GM21576 (cell line): ENCODE measurements around the gene RELA.
"Not testable (repeated sequence)": the region's sequence is repeated elsewhere in the genome, so short reads cannot be mapped to it uniquely, and the experiment has no call there.

Experiments
- ATAC-seq: cut with Tn5 transposase; IDR thresholded peaks from one replicate; pipeline ENCODE4 v1.9.1; 2021; ENCODE audit warnings: mild to moderate bottlenecking, moderate library complexity; ENCODE audit not compliant: unreplicated experiment

RELA gene

GRCh38 chr11:65672180-65672860, 9.6 kb upstream of the RELA start:
- ATAC-seq = no peak

GRCh38 chr11:65663639-65664200, 1.0 kb upstream of the RELA start:
- ATAC-seq = no peak

- ATAC-seq = no peak
Measured at GRCh38 chr11:65662247-65662798, 393 bp downstream of the RELA start.

DNA sequence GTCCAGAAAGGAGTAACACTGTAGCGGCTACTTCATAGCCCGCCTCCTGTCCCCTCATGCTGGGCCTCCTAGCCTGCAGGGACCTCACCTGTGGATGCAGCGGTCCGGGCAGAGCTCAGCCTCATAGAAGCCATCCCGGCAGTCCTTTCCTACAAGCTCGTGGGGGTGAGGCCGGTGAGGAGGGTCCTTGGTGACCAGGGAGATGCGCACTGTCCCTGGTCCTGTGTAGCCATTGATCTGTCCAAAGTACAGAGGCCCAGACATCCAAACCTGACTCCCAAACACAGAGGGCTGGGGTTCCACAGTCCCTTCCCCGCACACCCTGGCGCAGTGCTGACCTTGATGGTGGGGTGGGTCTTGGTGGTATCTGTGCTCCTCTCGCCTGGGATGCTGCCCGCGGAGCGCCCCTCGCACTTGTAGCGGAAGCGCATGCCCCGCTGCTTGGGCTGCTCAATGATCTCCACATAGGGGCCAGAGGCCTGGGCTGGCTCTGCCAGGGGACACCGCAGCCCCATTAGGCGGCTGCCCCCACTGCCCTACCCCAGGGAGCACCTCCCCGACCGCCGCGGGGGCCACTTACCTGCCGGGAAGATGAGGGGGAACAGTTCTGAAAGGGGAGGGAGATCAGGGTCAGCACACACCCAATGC, 993 bp downstream of the RELA start:
- ATAC-seq = no peak

DNA sequence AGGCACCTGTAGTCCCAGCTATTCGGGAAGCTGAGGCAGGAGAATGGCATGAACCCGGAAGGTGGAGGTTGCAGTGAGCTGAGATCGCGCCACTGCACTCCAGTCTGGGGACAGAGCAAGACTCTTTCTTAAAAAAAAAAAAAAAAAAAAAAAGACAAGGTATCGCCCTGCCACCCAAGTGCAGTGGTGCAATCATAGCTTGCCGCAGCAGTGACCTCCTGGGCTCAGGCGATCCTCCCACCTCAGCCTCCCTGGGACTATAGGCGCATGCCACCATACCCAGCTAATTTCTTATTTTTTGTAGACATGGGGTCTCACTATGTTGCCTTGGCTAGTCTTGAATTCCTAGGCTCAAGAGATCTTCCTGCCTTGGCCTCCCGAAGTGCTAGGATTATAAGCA, 1.8 kb downstream of the RELA start:
- ATAC-seq = not testable (repeated sequence)

DNA sequence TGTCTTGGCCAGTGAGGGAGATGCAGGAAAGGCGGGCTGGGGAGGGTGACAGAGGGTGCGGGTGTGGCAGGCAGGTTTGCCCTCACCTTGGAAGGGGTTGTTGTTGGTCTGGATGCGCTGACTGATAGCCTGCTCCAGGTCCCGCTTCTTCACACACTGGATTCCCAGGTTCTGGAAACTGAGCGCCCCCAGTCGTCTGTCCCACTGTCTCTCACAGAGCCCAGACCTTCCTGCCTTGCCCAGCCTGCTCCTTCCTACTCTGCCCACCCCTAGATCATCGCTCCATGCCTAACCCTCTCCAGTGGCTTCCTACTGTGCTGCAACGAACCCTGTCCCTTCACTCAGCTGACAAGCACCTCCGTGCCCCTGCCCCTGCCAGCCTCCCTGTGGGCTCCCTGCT, 2.7 kb downstream of the RELA start:
- no peak for ATAC-seq

- no peak for ATAC-seq
Measured at GRCh38 chr11:65658174-65659021, 4.3 kb downstream of the RELA start.

DNA sequence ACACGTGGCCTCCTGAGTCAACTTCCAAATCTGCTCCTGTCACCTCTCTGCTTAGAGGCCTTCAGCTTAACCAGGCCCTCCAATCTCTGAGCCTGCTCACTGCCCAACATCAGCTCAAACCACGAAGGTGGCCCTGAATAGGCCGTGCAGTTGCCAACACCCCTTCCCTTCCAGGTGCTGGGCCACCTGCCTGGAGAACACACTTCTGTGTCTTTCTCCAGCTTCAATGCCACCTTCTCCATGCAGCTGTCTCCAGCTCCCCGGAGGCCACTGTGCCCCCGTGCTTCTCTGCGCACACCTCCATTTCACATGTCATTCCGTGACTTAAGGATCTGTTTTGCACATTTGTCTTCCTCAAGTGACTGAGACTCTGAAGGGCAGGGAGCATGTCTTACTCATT, 5.3 kb downstream of the RELA start:
- no peak for ATAC-seq

- ATAC-seq = no peak
Measured at GRCh38 chr11:65655570-65656332, 7.0 kb downstream of the RELA start.

DNA sequence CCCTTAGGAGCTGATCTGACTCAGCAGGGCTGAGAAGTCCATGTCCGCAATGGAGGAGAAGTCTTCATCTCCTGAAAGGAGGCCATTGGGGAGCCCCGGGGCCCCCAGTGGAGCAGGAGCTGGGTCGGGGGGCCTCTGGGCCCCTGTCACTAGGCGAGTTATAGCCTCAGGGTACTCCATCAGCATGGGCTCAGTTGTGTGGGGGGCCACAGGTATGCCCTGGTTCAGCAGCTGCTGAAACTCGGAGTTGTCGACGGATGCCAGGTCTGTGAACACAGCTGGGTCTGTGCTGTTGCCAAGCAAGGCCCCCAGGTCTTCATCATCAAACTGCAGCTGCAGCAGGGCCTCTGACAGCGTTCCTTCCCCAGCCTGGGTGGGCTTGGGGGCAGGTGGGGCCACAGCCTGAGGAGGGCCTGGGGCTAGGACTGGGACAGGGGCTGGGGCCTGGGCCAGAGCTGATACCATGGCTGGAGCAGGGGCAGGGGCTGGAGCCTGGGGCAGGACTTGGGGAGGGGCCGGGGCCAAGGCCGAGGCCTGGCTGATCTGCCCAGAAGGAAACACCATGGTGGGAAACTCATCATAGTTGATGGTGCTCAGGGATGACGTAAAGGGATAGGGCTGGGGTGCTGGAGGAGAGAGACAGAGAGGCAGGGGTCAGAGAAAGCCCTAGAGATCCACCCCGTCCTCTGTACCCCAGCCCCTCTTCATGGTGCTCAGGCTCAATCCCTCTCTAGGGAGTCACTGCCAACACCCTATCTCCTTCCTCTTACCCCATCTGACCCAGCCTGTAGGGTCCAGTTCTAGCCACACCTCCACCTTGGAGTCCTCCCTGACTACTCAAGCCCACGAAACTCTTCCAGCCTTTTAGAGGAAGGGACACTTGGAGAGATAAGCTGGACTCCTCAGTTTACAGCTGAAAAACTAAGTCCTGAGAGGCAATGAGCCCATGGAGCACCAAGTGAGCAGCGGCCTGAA, 8.1 kb downstream of the RELA start:
- no peak for ATAC-seq

- no peak for ATAC-seq
Measured at GRCh38 chr11:65653229-65654225, 9.2 kb downstream of the RELA start.

DNA sequence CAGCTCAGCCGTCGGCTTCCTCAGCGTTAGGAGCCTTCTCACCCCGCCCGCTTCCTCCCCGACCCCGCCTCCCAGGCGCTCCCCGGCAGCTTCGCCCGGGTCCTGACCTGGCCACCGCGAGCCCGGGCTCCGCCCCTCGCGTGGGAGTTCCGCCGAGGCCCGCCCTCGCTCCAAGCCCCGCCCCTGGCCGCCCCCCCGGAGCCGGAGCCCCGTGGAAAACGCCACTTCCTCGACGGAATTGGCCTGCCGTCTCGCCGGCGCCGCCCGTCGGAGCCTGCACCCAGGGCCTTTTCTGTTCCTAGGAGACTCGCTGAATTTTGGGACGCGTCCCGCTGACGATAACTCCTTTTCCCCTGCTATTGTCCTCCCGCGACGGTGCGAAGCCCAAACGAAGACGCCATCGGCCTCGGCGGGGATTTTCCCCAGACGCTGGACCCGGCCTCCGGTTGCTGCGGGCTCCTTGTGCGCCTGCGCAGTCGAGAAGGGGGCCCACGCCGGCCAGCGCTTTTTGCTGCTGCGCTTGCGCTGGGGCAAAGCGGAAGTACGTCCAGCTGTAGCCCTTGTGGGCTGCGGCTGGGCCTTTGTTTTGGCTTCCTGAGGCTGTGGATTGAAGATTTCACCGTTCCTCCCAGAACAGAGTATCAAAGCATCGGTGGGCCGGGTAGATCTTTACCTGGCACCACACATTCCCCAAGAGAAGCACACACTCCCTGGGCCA, 10.0 kb downstream of the RELA start:
- ATAC-seq = peak; percentile 73

GRCh38 chr11:65651589-65652510, 10.9 kb downstream of the RELA start:
- ATAC-seq = no peak

DNA sequence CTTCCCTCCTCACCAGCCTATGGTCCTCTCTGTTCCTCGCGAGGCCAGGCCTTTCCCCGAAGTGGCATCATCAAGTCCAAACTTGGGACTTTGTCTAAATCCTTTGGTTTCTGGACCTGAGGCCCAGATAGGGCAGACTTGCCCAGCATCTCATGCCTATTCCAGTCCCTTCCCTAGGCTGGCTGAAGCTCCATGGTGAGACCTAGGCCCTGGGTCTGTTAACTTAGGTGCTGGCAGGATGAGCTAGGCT, 11.5 kb downstream of the RELA start:
- ATAC-seq = no peak

DNA sequence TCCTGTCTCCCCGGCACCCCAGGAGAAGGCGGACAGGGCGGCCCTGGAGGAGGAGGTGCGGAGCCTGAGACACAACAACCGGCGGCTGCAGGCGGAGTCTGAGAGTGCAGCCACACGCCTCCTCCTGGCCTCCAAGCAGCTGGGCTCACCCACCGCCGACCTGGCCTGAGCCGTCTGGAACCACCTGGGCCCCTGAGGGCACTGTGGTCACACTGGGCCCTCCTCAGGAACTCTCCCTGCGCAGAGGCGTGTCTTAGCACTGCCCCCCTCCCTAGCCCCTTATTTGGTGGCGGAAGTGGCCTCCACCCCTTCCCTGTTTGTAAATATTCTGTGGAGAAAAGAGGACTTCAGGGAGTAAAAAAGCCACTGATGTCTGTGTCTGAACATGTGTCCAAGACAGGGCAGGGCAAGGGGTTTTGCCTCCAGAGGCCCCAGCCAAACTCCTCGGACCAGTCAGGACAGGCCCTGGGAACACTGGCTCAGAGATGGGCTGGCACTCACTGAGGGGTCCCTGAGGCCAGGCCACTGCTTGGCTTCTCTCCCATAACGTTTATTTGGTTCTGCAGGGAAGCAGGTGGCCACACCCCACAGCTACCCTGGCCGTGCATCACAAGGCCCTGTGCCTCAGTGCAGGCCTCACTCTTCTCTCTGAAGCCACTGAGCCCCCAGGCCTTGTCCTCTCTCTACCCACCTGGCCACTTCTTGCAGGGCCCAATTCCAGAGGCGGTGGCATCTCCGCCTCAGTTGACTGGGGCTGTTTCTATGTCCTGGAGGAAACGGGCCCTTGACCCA, 12.0 kb downstream of the RELA start:
- no peak for ATAC-seq
